CD4-positive, alpha-beta T cell (primary cell): Measurements from ENCODE around the gene MBTPS2. TPM values are rescaled to one million over a fixed set of nuclear protein-coding genes. Genes with fewer than 3 reads are reported as not detected.
A peak's percentile ranks its signal among the peaks of the same experiment; 100 is the strongest.

Source experiments
- ATAC-seq: fragments of 200-7000 bp; cut with Tn5 transposase; one replicate; pipeline ENCODE4 v1.10.0; 2022; ENCODE audit warnings: mild to moderate bottlenecking; ENCODE audit not compliant: poor library complexity
- CTCF ChIA-PET: fragments of 350-600 bp; sonication (Branson Sonifier 250); formaldehyde crosslinking; loops from one replicate; lab custom pipeline; 2021; ENCODE audit warnings: antibody characterized with exemption, inconsistent platforms; lab: Charles Lee
- POLR2A ChIA-PET: fragments of 350-600 bp; sonication (Branson Sonifier 250); formaldehyde crosslinking; loops from one replicate; lab custom pipeline; 2021; ENCODE audit warnings: antibody characterized with exemption, inconsistent platforms; lab: Charles Lee
- DNase-seq, 14 experiments: peaks; one replicate each; pipeline ENCODE4 v3.0.0-alpha.2; 2013 to 2020; ENCODE audit warnings: mixed read lengths in 2 of 14
- H3K27ac ChIP-seq, 2 donors: one replicate each; pipeline versions ENCODE4 v1.5.1 to v1.7.0; 2013; ENCODE audit warnings: low read length in 2 of 2, low read depth in 1 of 2, mild to moderate bottlenecking in 1 of 2
- H3K27me3 ChIP-seq, 2 experiments: 1 replicate in 1 of 2; 2 replicates in 1 of 2; pipeline versions ENCODE4 v1.6.1 to v1.7.0; 2013; ENCODE audit warnings: low read length in 2 of 2, control low read depth in 1 of 2, mild to moderate bottlenecking in 1 of 2, moderate library complexity in 1 of 2; ENCODE audit not compliant: insufficient read depth in 2 of 2, control insufficient read depth in 1 of 2
- H3K36me3 ChIP-seq: one replicate; pipeline ENCODE4 v1.6.1; 2013; ENCODE audit warnings: low read length, control low read depth; ENCODE audit not compliant: insufficient read depth
- H3K4me1 ChIP-seq: one replicate; pipeline ENCODE4 v1.6.1; 2013; ENCODE audit warnings: low read length, control low read depth; ENCODE audit not compliant: insufficient read depth
- H3K4me3 ChIP-seq: one replicate; pipeline ENCODE4 v1.5.1; 2013; ENCODE audit warnings: mild to moderate bottlenecking, low read length, moderate library complexity
- H3K9me3 ChIP-seq, 2 experiments: 1 replicate in 1 of 2; 2 replicates in 1 of 2; pipeline versions ENCODE4 v1.6.1 to v1.7.0; 2013; ENCODE audit warnings: low read length in 2 of 2, mild to moderate bottlenecking in 2 of 2, control low read depth in 1 of 2, moderate library complexity in 1 of 2; ENCODE audit not compliant: control insufficient read depth in 1 of 2, insufficient read depth in 1 of 2
- H3K27ac Mint-ChIP-seq: one replicate; pipeline ENCODE4 v1.8.0; 2020; ENCODE audit warnings: mixed read lengths
- H3K27me3 Mint-ChIP-seq: one replicate; pipeline ENCODE4 v1.8.0; 2021; ENCODE audit warnings: mixed read lengths
- H3K36me3 Mint-ChIP-seq: one replicate; pipeline ENCODE4 v1.8.0; 2021; ENCODE audit warnings: low read depth, mixed read lengths
- H3K4me1 Mint-ChIP-seq: one replicate; pipeline ENCODE4 v1.8.0; 2021; ENCODE audit warnings: low read depth, mixed read lengths
- H3K4me3 Mint-ChIP-seq: one replicate; pipeline ENCODE4 v1.8.0; 2020; ENCODE audit warnings: mild to moderate bottlenecking, mixed read lengths
- H3K9me3 Mint-ChIP-seq: one replicate; pipeline ENCODE4 v1.8.0; 2020; ENCODE audit warnings: mixed read lengths
- intact Hi-C, 2 experiments: fragments of 100-400 bp; cut with DNase I in 1 of 2; cut with micrococcal nuclease in 1 of 2; formaldehyde crosslinking; loops; one replicate each; pipeline versions ENCODE4 v1.15.1 to v1.9.0; 2023 to 2025; cut with DNase I, micrococcal nuclease
- total RNA-seq, 174 experiments: library from RNA in 2 of 174; stranded (reverse) in 2 of 174; gene quantifications; one replicate each; pipeline ENCODE4 v1.2.3 and lab custom pipeline; 2021 to 2026
- TF ChIP-seq, protein P1 (sequence below): fragments of 200-600 bp; IDR thresholded peaks from one replicate; pipeline ENCODE4 v1.8.0; 2022; ENCODE audit warnings: antibody characterized with exemption, mild to moderate bottlenecking

MBTPS2 gene
- total RNA-seq, 2 experiments from 2014 or later = 3.1 to 3.4 TPM

DNA sequence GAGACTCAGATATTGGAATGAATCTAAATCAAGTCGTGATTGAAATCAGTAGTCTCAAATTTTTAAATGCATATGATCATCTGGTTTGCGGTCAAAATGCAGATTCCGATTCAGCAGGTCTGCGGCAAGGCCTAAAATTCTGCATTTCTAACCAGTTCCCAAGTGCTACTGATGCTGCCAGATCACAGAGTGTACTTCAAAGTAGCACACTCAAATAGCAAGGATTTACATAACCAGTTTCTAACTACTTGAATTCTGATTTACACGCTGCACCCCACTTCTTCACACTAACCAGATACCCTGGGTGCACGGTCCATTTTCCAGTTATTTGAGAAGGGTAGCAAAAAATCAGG, 752 bp downstream of the MBTPS2 start:
- Mint-ChIP-seq H3K9me3 (no peaks in the 10 kb centered on the region), H3K27ac (peak overlapping the region; percentile 93), H3K27me3 (no peaks in the 10 kb centered on the region), H3K4me1 (peaks cover 14% of the 10 kb centered on the region), H3K4me3 (peak overlapping the region; percentile 96), H3K36me3 (peaks cover 14% of the 10 kb centered on the region)
- intact Hi-C loops = no loop called here
- CTCF ChIA-PET = no interaction called here
- H3K36me3 ChIP-seq = peaks cover 6% of the 10 kb centered on the region
- DNase-seq = peak in 3 of 14 experiments; percentile 2 to 15 (median 9)
- H3K27me3 ChIP-seq = no peaks in the 10 kb centered on the region
- no peak for ATAC-seq
- peaks cover 12% of the 10 kb centered on the region for H3K4me1 ChIP-seq
- TF ChIP-seq, protein P1, sequence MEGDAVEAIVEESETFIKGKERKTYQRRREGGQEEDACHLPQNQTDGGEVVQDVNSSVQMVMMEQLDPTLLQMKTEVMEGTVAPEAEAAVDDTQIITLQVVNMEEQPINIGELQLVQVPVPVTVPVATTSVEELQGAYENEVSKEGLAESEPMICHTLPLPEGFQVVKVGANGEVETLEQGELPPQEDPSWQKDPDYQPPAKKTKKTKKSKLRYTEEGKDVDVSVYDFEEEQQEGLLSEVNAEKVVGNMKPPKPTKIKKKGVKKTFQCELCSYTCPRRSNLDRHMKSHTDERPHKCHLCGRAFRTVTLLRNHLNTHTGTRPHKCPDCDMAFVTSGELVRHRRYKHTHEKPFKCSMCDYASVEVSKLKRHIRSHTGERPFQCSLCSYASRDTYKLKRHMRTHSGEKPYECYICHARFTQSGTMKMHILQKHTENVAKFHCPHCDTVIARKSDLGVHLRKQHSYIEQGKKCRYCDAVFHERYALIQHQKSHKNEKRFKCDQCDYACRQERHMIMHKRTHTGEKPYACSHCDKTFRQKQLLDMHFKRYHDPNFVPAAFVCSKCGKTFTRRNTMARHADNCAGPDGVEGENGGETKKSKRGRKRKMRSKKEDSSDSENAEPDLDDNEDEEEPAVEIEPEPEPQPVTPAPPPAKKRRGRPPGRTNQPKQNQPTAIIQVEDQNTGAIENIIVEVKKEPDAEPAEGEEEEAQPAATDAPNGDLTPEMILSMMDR = no peak
- no peaks in the 10 kb centered on the region for H3K9me3 ChIP-seq
- no peak overlapping the region for H3K27ac ChIP-seq
- H3K4me3 ChIP-seq = peak overlapping the region; percentile 86
- POLR2A ChIA-PET = no interaction called here

DNA sequence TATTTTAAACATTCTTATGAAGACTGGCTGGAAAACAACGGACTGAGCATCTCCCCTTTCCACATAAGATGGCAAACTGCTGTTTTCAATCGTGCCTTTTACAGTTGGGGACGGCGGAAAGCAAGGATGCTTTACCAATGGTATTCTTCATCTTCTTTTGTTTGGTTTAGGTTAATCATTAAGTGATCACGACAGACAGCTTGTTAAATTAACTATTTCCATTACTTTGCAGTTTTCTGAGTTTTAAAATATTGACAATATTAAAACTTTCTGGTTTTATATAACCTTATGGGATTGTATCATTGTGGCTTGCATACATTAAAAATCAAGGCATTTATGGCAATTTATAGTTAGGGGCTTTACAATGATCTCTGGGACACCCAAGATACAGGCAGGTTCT, 3.8 kb downstream of the MBTPS2 start:
- TF ChIP-seq, protein P1 = no peak

DNA sequence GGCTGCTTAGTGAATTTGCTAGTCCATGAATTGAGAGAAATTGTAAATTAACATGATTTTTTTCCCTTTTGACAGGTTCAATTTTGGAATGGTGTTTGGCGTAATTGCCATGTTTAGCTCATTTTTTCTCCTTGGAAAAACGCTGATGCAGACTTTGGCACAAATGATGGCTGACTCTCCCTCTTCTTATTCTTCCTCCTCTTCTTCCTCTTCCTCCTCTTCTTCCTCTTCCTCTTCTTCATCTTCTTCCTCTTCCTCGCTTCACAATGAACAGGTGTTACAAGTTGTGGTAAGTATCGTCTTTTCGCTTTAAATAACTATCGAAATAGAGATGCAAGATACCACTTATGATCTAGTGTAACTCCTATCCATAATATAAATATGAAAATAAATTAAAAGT, 5.7 kb downstream of the MBTPS2 start:
- H3K27ac ChIP-seq = no peak overlapping the region
- Mint-ChIP-seq H3K36me3 (peaks cover 31% of the 10 kb centered on the region), H3K4me3 (no peak overlapping the region), H3K27me3 (no peaks in the 10 kb centered on the region), H3K4me1 (peaks cover 6% of the 10 kb centered on the region), H3K9me3 (no peaks in the 10 kb centered on the region), H3K27ac (no peak overlapping the region)
- ATAC-seq (no peak), DNase-seq (no peak)
- ChIA-PET CTCF (no interaction called here), POLR2A (no interaction called here)
- peaks cover 23% of the 10 kb centered on the region for H3K36me3 ChIP-seq
- peaks cover 12% of the 10 kb centered on the region for H3K4me1 ChIP-seq
- H3K9me3 ChIP-seq = no peaks in the 10 kb centered on the region
- no peak overlapping the region for H3K4me3 ChIP-seq
- intact Hi-C loops = no loop called here
- TF ChIP-seq, protein P1 = no peak
- no peaks in the 10 kb centered on the region for H3K27me3 ChIP-seq

More for the DNA sequence above, 3.8 kb downstream of the MBTPS2 start:
- Mint-ChIP-seq H3K9me3 (no peaks in the 10 kb centered on the region), H3K36me3 (peaks cover 32% of the 10 kb centered on the region), H3K27me3 (no peaks in the 10 kb centered on the region), H3K4me1 (peaks cover 14% of the 10 kb centered on the region), H3K27ac (no peak overlapping the region), H3K4me3 (no peak overlapping the region)
- Histone ChIP-seq H3K4me3 (no peak overlapping the region), H3K9me3 (no peaks in the 10 kb centered on the region), H3K36me3 (peaks cover 23% of the 10 kb centered on the region), H3K27me3 (no peaks in the 10 kb centered on the region), H3K27ac (no peak overlapping the region), H3K4me1 (peaks cover 12% of the 10 kb centered on the region)
- ATAC-seq (no peak), DNase-seq (no peak)
- intact Hi-C loops = no loop called here
- ChIA-PET POLR2A (no interaction called here), CTCF (interaction anchor here (1.0 kb wide), 1 partner anchor 10 kb away, joined by 3 read pairs; no protein-coding TSS in a partner anchor)
